Measurements from ENCODE around the gene AXDND1. TPM values are rescaled to one million over a fixed set of nuclear protein-coding genes. Genes with fewer than 3 reads are reported as not detected.
"Not testable (repeated sequence)": the region's sequence is repeated elsewhere in the genome, so short reads cannot be mapped to it uniquely, and the experiment has no call there.

The AXDND1 gene
- total RNA-seq, 1 donor from 2014 or later = 0.07 TPM

- DNase-seq (ENCODE audit: low read depth, low spot score) = no peak
These were observed 108.9 kb downstream of the AXDND1 start for GRCh38 chr1:179474713-179475112.

GRCh38 chr1:179476484-179476883 is 110.7 kb downstream of the AXDND1 start:
- no peak for DNase-seq (ENCODE audit: low read depth, low spot score)

- DNase-seq (ENCODE audit: low read depth, low spot score) = no peak
These were observed 112.6 kb downstream of the AXDND1 start for GRCh38 chr1:179478370-179478769.

GRCh38 chr1:179490611-179491010 is 124.8 kb downstream of the AXDND1 start:
- no peak for DNase-seq (ENCODE audit: low read depth, low spot score)

GRCh38 chr1:179493323-179493722 is 127.6 kb downstream of the AXDND1 start:
- no peak for DNase-seq (ENCODE audit: low read depth, low spot score)

GRCh38 chr1:179506199-179506598 is 140.4 kb downstream of the AXDND1 start:
- no peak for DNase-seq (ENCODE audit: low read depth, low spot score)

- no peak for DNase-seq (ENCODE audit: low read depth, low spot score)
These were observed 143.6 kb downstream of the AXDND1 start for GRCh38 chr1:179509384-179509783.

- no peak for DNase-seq (ENCODE audit: low read depth, low spot score)
These were observed 144.3 kb downstream of the AXDND1 start for GRCh38 chr1:179510038-179510437.

- DNase-seq (ENCODE audit: low read depth, low spot score) = no peak
These were observed 151.4 kb downstream of the AXDND1 start for GRCh38 chr1:179516976-179517705.

- DNase-seq (ENCODE audit: low read depth, low spot score) = not testable (repeated sequence)
These were observed 152.8 kb downstream of the AXDND1 start for GRCh38 chr1:179518544-179518943.

GRCh38 chr1:179529482-179530195 is 163.9 kb downstream of the AXDND1 start:
- no peak for DNase-seq (ENCODE audit: low read depth, low spot score)

GRCh38 chr1:179530352-179530751 is 164.6 kb downstream of the AXDND1 start:
- DNase-seq (ENCODE audit: low read depth, low spot score) = no peak

- no peak for DNase-seq (ENCODE audit: low read depth, low spot score)
These were observed 176.0 kb downstream of the AXDND1 start for GRCh38 chr1:179541774-179542173.

GRCh38 chr1:179545321-179545720 is 179.6 kb downstream of the AXDND1 start:
- no peak for DNase-seq (ENCODE audit: low read depth, low spot score)

GRCh38 chr1:179547021-179547535 is 181.3 kb downstream of the AXDND1 start:
- no peak for DNase-seq (ENCODE audit: low read depth, low spot score)

GRCh38 chr1:179548666-179549367 is 183.0 kb downstream of the AXDND1 start:
- DNase-seq (ENCODE audit: low read depth, low spot score) = no peak

- no peak for DNase-seq (ENCODE audit: low read depth, low spot score)
These were observed 183.6 kb downstream of the AXDND1 start for GRCh38 chr1:179549368-179549700.

GRCh38 chr1:179550746-179551682 is 185.2 kb downstream of the AXDND1 start:
- no peak for DNase-seq (ENCODE audit: low read depth, low spot score)

GRCh38 chr1:179554427-179554826 is 188.7 kb downstream of the AXDND1 start:
- DNase-seq (ENCODE audit: low read depth, low spot score) = no peak

- DNase-seq (ENCODE audit: low read depth, low spot score) = no peak
These were observed 192.3 kb downstream of the AXDND1 start for GRCh38 chr1:179558078-179558477.
